Effector memory CD4-positive, alpha-beta T cell (primary cell): ENCODE data around the gene RRAGA.
"Not testable (repeated sequence)": the region's sequence is repeated elsewhere in the genome, so short reads cannot be mapped to it uniquely, and the experiment has no call there.

Experiments
- DNase-seq, 3 donors: peaks; one replicate each; pipeline ENCODE4 v3.0.0-alpha.2; 2020
- H3K27ac ChIP-seq: 2 replicates; pipeline ENCODE4 v1.7.0; 2013; ENCODE audit warnings: mild to moderate bottlenecking, low read length, moderate library complexity; ENCODE audit not compliant: insufficient read depth, poor library complexity, severe bottlenecking
- H3K27me3 ChIP-seq: replicated peaks from 2 replicates; pipeline ENCODE4 v1.7.0; 2013; ENCODE audit warnings: mild to moderate bottlenecking, low read length; ENCODE audit not compliant: insufficient read depth, control insufficient read depth, poor library complexity, severe bottlenecking
- H3K36me3 ChIP-seq: 2 replicates; pipeline ENCODE4 v1.7.0; 2013; ENCODE audit warnings: mild to moderate bottlenecking, low read length, moderate library complexity; ENCODE audit not compliant: control insufficient read depth, insufficient read depth
- H3K4me1 ChIP-seq: 2 replicates; pipeline ENCODE4 v1.7.0; 2013; ENCODE audit warnings: low read length, mild to moderate bottlenecking; ENCODE audit not compliant: control insufficient read depth, insufficient read depth, poor library complexity, severe bottlenecking
- H3K4me3 ChIP-seq: 2 replicates; pipeline ENCODE4 v1.7.0; 2013; ENCODE audit warnings: low read length, low read depth, mild to moderate bottlenecking; ENCODE audit not compliant: insufficient read depth, poor library complexity, severe bottlenecking
- H3K9me3 ChIP-seq: 2 replicates; pipeline ENCODE4 v1.7.0; 2013; ENCODE audit warnings: mild to moderate bottlenecking, low read length, moderate library complexity; ENCODE audit not compliant: control insufficient read depth

Gene RRAGA

DNA sequence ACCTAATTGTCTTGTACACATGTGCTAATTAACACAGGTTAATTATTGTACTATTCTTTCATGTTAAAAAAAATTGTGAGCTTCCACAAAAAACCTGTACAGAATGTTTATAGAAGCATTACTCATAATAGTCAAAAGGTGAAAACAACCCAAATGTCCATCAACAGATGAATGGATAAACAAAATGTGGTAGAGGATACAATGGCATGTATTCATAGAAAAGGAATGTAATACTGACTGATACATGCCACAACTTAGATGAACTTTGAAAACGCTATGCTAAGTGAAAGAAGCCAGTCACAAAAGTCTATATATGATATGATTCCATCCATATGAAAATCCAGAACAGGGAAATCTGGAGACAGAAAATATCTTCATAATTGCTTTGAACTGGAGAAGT, 25.6 kb downstream of the RRAGA start:
- Histone ChIP-seq H3K27ac (no peak overlapping the region), H3K36me3 (peaks cover 41% of the 10 kb centered on the region), H3K4me3 (no peak overlapping the region), H3K9me3 (no peaks in the 10 kb centered on the region), H3K27me3 (no peaks in the 10 kb centered on the region), H3K4me1 (no peaks in the 10 kb centered on the region)
- no peak for DNase-seq

DNA sequence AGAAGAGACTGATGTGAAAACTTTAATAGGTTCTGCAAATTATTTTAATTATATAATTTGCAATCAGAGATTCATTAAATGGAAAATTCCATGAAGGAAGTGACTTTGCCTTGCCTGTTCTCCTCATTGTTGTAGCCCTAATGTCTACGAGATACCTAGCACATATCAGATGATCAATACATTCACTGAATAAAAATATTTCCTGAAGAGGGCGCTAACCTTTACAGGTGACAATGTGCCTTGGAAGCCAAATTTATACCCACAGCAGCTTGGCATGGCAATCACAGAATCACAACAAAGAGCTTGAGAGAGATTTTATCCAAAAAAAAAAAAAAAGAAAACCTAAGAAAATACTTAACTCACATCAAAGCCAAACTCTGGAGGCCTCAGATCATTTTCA, 36.1 kb downstream of the RRAGA start:
- DNase-seq, result no peak
- H3K27me3 ChIP-seq, result no peaks in the 10 kb centered on the region
- no peak overlapping the region for H3K4me3 ChIP-seq
- no peaks in the 10 kb centered on the region for H3K9me3 ChIP-seq
- H3K4me1 ChIP-seq, result no peaks in the 10 kb centered on the region
- H3K27ac ChIP-seq, result no peak overlapping the region
- peaks cover 46% of the 10 kb centered on the region for H3K36me3 ChIP-seq

- Histone ChIP-seq H3K4me3 (no peak overlapping the region), H3K9me3 (no peaks in the 10 kb centered on the region), H3K4me1 (no peaks in the 10 kb centered on the region), H3K36me3 (peaks cover 50% of the 10 kb centered on the region), H3K27ac (no peak overlapping the region), H3K27me3 (no peaks in the 10 kb centered on the region)
- no peak for DNase-seq
Measured at GRCh38 chr9:19087106-19088000, 38.1 kb downstream of the RRAGA start.

DNA sequence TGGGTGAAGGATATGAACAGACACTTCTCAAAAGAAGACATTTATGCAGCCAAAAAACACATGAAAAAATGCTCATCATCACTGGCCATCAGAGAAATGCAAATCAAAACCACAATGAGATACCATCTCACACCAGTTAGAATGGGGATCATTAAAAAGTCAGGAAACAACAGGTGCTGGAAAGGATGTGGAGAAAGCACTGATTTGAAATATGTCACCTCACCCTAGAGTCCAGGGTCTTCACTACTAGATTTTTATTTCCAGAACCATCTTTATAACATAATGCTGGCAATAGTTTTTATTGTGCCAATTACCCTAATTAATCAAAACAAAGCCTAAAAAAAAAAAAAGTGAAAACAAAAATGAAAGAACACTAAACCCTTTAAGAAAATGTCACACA, 48.2 kb downstream of the RRAGA start:
- H3K9me3 ChIP-seq, H3K4me3 ChIP-seq, DNase-seq, H3K4me1 ChIP-seq, H3K27ac ChIP-seq, H3K27me3 ChIP-seq: not testable (repeated sequence)
- peaks cover 29% of the 10 kb centered on the region for H3K36me3 ChIP-seq
